CD4-positive, alpha-beta T cell treated with Interleukin-15 for 1 hour (primary cell): ENCODE results near the gene AMIGO1.

Experiments used
- DNase-seq: peaks from one replicate; pipeline ENCODE4 v3.0.0-alpha.2; 2020

The AMIGO1 gene, protein sequence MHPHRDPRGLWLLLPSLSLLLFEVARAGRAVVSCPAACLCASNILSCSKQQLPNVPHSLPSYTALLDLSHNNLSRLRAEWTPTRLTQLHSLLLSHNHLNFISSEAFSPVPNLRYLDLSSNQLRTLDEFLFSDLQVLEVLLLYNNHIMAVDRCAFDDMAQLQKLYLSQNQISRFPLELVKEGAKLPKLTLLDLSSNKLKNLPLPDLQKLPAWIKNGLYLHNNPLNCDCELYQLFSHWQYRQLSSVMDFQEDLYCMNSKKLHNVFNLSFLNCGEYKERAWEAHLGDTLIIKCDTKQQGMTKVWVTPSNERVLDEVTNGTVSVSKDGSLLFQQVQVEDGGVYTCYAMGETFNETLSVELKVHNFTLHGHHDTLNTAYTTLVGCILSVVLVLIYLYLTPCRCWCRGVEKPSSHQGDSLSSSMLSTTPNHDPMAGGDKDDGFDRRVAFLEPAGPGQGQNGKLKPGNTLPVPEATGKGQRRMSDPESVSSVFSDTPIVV

GRCh38 chr1:109509176-109510134, at the start of gene AMIGO1:
AMIGO1 (minus strand) TSS chr1:109509727; CDS start chr1:109508912, 815 bp downstream.
- peak; percentile 43 for DNase-seq

DNA sequence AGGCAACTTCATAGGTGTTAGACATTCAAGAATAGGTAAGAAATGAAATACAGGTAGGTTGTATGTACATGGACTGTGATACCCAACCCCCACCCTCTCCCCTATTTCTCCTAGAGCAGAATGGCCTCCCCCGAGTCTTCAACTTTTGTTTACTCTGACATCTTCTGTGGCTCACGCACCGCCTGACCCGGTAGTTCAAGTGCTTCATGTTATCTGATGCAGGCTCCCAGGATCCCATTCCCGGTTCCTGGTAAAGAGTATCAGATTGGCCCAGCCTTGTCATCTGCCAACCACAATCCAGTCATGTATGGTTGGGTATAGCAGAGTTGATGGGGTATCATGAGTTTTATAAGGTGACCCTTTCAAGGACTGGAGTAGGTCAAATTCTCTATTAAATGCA, 48.0 kb upstream of the AMIGO1 start:
- no peak for DNase-seq

DNA sequence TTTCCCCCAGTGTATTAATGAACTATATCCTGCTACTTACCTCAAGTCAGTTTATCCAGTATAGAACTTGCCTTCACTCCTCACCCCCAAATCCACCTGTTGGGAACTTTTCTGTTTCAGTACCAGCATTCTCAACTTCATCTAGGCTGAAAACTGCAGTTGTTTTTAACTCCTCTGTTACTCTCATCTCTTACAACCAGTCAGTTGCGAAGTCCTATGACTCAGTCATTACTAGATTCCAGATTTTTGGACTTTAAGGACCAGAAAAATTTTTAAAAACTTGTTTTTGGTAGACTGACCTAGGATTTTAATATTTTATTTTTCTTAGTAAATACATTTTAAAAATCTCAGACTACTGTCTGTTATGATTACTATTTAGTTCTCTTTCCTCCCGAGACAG, 47.0 kb upstream of the AMIGO1 start:
- DNase-seq = no peak

GRCh38 chr1:109548321-109549267, 39.1 kb upstream of the AMIGO1 start, which contains the start of gene GNAI3:
GNAI3 (plus strand) TSS chr1:109548615; CDS start chr1:109548721, 106 bp downstream.
- peak; percentile 97 for DNase-seq

DNA sequence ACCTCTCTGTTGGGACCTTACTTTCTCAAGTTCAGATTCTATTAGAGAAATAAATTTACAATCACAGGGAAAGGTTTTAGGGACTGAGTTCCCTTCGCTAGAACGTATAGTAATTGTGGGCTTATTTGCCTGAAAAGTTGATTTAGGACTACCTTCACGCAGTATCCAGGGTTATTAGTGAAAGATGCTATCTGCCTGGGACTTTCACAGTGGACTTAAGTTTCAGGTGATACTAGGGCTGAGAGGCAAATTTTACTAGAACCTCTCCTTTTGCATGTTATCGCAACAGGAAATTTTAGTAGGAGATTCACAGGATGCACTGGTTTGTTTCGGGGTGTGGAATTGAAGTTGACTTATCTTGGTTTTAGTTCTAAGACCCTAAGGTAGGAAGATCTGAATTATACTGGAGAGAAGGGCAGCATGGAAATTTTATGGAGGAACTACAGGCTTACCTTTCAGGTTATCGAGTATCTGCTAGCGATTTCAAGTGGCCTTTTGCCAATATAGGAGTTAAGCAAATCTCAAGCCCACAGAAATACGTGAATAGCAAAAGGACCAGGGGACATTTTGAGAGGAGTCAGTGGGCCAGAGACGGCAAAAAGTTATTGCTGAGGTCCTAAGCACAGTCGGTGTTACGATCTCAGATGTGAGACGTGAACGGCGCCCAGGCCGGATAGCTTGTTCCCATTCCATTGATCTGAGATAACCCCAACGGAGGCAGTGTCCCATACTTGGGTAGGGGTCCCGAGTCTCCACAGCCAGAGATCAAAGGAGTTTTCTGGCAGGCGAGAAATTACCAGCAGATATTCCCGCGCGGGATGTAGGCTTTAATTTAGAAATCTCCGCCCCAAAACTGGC, 38.2 kb upstream of the AMIGO1 start:
- DNase-seq = no peak

DNA sequence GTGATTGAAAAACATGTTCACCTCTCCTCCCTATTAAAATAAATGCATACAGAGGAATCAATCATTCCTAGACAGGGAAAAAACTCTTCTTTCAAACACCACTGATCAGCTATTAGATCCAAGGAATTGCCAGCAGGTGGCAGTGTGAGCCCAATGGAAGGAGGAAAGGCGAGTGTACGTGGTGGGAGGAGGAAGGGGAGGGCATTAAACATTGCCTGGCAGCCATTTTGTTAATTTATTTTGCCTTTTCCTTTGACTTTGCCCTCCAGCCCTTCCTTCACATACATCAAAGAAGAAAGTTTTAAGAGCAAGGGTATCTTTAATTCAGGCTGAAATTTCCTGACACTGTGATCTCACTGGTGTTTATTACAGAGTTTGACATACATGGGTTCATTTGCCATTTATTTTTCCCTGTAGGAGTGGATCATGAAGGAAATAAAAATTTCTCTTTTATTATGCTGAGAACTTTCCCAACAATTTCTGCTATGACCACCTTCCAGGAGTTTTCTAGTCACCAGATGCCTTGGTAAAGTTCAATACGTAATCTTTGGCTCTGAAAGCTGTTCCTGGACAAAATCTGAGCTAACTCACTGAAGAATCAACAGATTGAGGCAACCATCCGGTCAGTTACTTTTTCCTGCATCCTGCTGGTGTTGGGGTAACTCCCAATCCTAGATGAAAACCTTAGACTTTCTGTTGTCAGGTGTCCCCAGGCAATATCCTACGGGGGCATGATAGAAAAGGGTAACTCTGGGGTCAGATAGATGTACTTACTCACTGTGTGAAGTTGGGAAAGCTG, 37.0 kb upstream of the AMIGO1 start:
- DNase-seq = peak; percentile 86

- no peak for DNase-seq
Measured at GRCh38 chr1:109543988-109544735, 34.6 kb upstream of the AMIGO1 start.

GRCh38 chr1:109543283-109543987, 33.9 kb upstream of the AMIGO1 start:
- DNase-seq = no peak

GRCh38 chr1:109542657-109543056, 33.1 kb upstream of the AMIGO1 start:
- DNase-seq = no peak

- DNase-seq = no peak
Measured at GRCh38 chr1:109541102-109541501, 31.6 kb upstream of the AMIGO1 start.

DNA sequence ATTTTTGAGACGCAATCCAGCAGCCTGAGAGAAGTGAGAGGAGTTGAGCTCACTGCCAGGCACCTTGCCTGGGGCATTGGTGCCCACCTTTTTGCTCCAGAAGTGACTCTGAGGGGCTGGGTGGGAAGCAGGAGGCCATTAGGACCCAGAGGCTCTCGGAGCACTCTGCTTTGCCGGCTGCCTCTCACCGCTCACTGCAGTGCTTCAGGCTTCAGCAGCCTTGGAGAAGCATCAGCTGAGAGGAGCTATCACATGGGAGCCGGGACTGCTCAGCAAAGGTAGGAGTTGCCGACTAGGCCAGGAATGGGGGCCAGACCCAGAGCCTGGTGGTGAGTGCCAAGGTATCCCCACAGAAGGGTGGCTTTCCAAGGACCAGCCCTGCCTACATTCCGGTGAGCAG, 30.1 kb upstream of the AMIGO1 start, which contains the start of gene GPR61:
Gene GPR61 (plus strand): TSS at position 197 of the 400 bp plus-strand sequence. CDS start 3,151 bp downstream, outside the sequence.
- DNase-seq = no peak

GRCh38 chr1:109538827-109539555, 29.5 kb upstream of the AMIGO1 start:
- no peak for DNase-seq

GRCh38 chr1:109537450-109538178, 28.1 kb upstream of the AMIGO1 start:
- no peak for DNase-seq

GRCh38 chr1:109535971-109536491, 26.5 kb upstream of the AMIGO1 start:
- no peak for DNase-seq

GRCh38 chr1:109535481-109535880, 26.0 kb upstream of the AMIGO1 start:
- DNase-seq = no peak

DNA sequence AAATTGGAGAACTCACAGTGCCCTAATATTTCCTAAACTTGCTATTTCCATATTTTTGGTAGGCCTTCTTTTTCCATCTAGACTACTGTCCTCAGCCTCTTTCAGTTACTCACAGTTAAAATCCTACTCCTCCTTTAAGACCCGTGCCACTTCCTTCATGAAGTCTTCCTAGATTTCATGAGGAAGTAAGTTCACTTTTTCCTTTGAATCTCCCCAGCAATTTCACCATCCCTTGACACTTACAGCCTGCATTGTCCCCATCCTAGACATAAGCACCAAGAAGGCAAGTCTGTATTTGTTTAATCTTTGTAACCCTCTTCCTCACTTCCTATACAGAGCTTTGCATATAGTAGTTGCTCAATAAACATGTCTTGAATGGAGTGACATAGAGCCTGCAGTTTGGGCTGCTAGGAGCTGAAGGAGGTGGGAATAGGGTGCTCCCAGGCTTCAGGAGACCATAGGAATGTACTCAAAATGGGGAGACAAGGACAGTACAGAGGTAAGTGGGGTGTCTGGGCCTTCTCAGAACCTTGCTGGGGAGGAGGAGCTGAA, 24.9 kb upstream of the AMIGO1 start:
- no peak for DNase-seq
